Measurements from ENCODE around the gene CES2.

DNA sequence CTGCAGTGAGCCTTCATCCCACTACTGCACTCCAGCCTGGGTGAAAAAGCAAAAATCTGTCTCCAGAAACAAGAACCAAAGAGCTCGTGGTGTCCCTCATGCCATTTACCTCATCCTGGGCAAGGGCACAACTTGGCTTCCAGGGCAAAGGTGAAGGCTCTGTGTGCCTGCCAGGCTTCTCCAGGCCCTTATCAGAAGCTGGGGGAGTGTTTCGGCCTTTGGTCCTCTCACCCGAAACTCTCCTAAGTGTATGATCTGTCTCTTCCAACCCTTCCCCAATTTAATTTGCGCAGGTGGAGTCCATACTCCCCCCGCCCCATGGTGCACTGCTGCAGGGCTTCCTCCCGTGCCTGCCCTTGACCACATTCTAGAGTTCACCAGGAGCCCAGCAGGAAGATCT lies 1.1 kb downstream of the CES2 start:
- TF ChIP-seq POLR2A (IDR thresholded peaks at IDR 0.05) (no peak), POLR2AphosphoS5 (IDR thresholded peaks at IDR 0.05) (no peak)
- TF ChIP-seq, protein P1, sequence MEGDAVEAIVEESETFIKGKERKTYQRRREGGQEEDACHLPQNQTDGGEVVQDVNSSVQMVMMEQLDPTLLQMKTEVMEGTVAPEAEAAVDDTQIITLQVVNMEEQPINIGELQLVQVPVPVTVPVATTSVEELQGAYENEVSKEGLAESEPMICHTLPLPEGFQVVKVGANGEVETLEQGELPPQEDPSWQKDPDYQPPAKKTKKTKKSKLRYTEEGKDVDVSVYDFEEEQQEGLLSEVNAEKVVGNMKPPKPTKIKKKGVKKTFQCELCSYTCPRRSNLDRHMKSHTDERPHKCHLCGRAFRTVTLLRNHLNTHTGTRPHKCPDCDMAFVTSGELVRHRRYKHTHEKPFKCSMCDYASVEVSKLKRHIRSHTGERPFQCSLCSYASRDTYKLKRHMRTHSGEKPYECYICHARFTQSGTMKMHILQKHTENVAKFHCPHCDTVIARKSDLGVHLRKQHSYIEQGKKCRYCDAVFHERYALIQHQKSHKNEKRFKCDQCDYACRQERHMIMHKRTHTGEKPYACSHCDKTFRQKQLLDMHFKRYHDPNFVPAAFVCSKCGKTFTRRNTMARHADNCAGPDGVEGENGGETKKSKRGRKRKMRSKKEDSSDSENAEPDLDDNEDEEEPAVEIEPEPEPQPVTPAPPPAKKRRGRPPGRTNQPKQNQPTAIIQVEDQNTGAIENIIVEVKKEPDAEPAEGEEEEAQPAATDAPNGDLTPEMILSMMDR (IDR thresholded peaks at IDR 0.05 in 8 of 11, conservative IDR thresholded peaks at IDR 0.05 in 3 of 11): no peak
